AG04449 (cell line): Measurements from ENCODE around the gene CACNA1C.

ENCODE experiments used
- CTCF ChIA-PET: fragments of 350-600 bp; formaldehyde crosslinking; extraction: SDS; loops from one replicate; lab custom pipeline; 2021; ENCODE audit warnings: antibody characterized with exemption; lab: Yijun Ruan, JAX
- POLR2A ChIA-PET: fragments of 400-600, 350-600 bp; formaldehyde crosslinking; extraction: SDS; loops from one replicate; lab custom pipeline; 2020; ENCODE audit warnings: antibody characterized with exemption, inconsistent platforms; lab: Yijun Ruan, JAX
- DNase-seq: peaks from one replicate; pipeline ENCODE4 v3.0.0-alpha.2; 2010; ENCODE audit warnings: low read depth, low spot score
- H3K4me3 ChIP-seq: 2 replicates; pipeline ENCODE4 v1.5.1; 2011; ENCODE audit warnings: low read depth, mild to moderate bottlenecking, control low read depth, low read length
- CTCF ChIP-seq: IDR thresholded peaks from one replicate; pipeline ENCODE4 v1.5.1; 2011; ENCODE audit warnings: mild to moderate bottlenecking, moderate library complexity, low read length, control low read depth, inconsistent platforms; ENCODE audit not compliant: insufficient read depth; ENCODE audit errors: missing control alignments

CACNA1C gene

GRCh38 chr12:2413999-2414792 lies 361.4 kb downstream of the CACNA1C start:
- ChIA-PET CTCF (interaction anchor here (0.6 to 8.0 kb wide), 4 partner anchors 8 to 169 kb away, joined by 3 to 48 read pairs (median 4); no protein-coding TSS in a partner anchor), POLR2A (no interaction called here)
- no peak overlapping the region for H3K4me3 ChIP-seq
- TF ChIP-seq CTCF: no peak
- no peak for DNase-seq

- ChIA-PET CTCF (interaction anchor here (0.6 to 8.0 kb wide), 4 partner anchors 8 to 168 kb away, joined by 3 to 48 read pairs (median 4); no protein-coding TSS in a partner anchor), POLR2A (no interaction called here)
- no peak for DNase-seq
- TF ChIP-seq CTCF: no peak
- H3K4me3 ChIP-seq: no peak overlapping the region
Measured at GRCh38 chr12:2414810-2415567, 362.2 kb downstream of the CACNA1C start.

- CTCF ChIA-PET: interaction anchor here (0.7 to 8.0 kb wide), 2 partner anchors 12 to 20 kb away, joined by 4 to 48 read pairs; no protein-coding TSS in a partner anchor
- no peak overlapping the region for H3K4me3 ChIP-seq
- no peak for DNase-seq
- TF ChIP-seq CTCF: no peak
- POLR2A ChIA-PET: no interaction called here
Measured at GRCh38 chr12:2415568-2415944, 362.8 kb downstream of the CACNA1C start.

GRCh38 chr12:2416158-2416557 lies 363.4 kb downstream of the CACNA1C start:
- DNase-seq: no peak
- ChIA-PET CTCF (interaction anchor here (0.7 to 8.0 kb wide), 3 partner anchors 11 to 124 kb away, joined by 3 to 48 read pairs (median 4); no protein-coding TSS in a partner anchor), POLR2A (no interaction called here)
- no peak overlapping the region for H3K4me3 ChIP-seq
- TF ChIP-seq CTCF: no peak

GRCh38 chr12:2417481-2418160 lies 364.8 kb downstream of the CACNA1C start:
- DNase-seq: no peak
- H3K4me3 ChIP-seq: no peak overlapping the region
- TF ChIP-seq CTCF: no peak
- ChIA-PET POLR2A (no interaction called here), CTCF (interaction anchor here (8.0 kb wide), 1 partner anchor 22 kb away, joined by 48 read pairs; no protein-coding TSS in a partner anchor)
